Endothelial cell of umbilical vein (primary cell): Measurements from ENCODE around the gene ARHGEF7. TPM values are rescaled to one million over a fixed set of nuclear protein-coding genes. Genes with fewer than 3 reads are reported as not detected.

Experiments
- BruUV-seq: library from RNA; stranded (reverse); fragments of 400-500 nt; replicated peaks from 2 replicates; lab custom pipeline; 2021; lab: Mats Ljungman, UMichigan
- CTCF ChIA-PET: fragments of 300-600, 350-600 bp; sonication (Branson Sonifier 250); formaldehyde crosslinking; loops from one replicate; lab custom pipeline; 2021; ENCODE audit warnings: antibody characterized with exemption, inconsistent platforms; lab: Charles Lee
- POLR2A ChIA-PET: fragments of 300-600, 350-600 bp; sonication (Branson Sonifier 250); formaldehyde crosslinking; loops from one replicate; lab custom pipeline; 2021; ENCODE audit warnings: antibody characterized with exemption, inconsistent platforms; lab: Charles Lee
- DNase-seq: peaks from one replicate; pipeline ENCODE4 v3.0.0-alpha.2; 2011; ENCODE audit warnings: low read depth, low spot score
- FAIRE-seq: peaks from 2 replicates; lab custom pipeline; 2011; peaks lifted over from hg19 to GRCh38; lab: Jason Lieb, UNC
- H2AFZ ChIP-seq: 2 replicates; pipeline ENCODE4 v1.6.0; 2012; ENCODE audit warnings: low read depth, low read length, control low read depth, inconsistent platforms
- H3K27ac ChIP-seq: 2 replicates; pipeline ENCODE4 v1.5.1; 2011; ENCODE audit warnings: low read depth, mild to moderate bottlenecking, control low read depth, low read length, moderate library complexity; ENCODE audit not compliant: insufficient read depth
- H3K27me3 ChIP-seq, 2 experiments: 2 replicates each; pipeline versions ENCODE4 v1.6.0 to v1.6.1; 2011; ENCODE audit warnings: low read length in 2 of 2, mixed read lengths in 1 of 2; ENCODE audit not compliant: control insufficient read depth in 2 of 2, insufficient read depth in 2 of 2
- H3K36me3 ChIP-seq, 2 experiments: 2 replicates in 1 of 2; 3 replicates in 1 of 2; pipeline ENCODE4 v1.5.1; 2011; ENCODE audit warnings: low read length in 2 of 2, mild to moderate bottlenecking in 1 of 2, moderate library complexity in 1 of 2; ENCODE audit not compliant: control insufficient read depth in 2 of 2, insufficient read depth in 2 of 2; ENCODE audit errors: extremely low read depth in 1 of 2
- H3K4me1 ChIP-seq: 3 replicates; pipeline ENCODE4 v1.5.1; 2011; ENCODE audit warnings: mild to moderate bottlenecking, low read length; ENCODE audit not compliant: control insufficient read depth, insufficient read depth; ENCODE audit errors: extremely low read depth
- H3K4me2 ChIP-seq: 2 replicates; pipeline ENCODE4 v1.6.1; 2011; ENCODE audit warnings: low read length, control low read depth, mixed read lengths; ENCODE audit not compliant: insufficient read depth
- H3K4me3 ChIP-seq, 3 experiments: fragments of 200-600 bp in 1 of 3; sonication (generic), shearing (Covaris generic) in 1 of 3; replicated peaks in 1 of 3; 2 replicates each; pipeline ENCODE4 v1.5.1; 2011 to 2016; ENCODE audit warnings: control low read depth in 3 of 3, low read length in 3 of 3, mild to moderate bottlenecking in 2 of 3, inconsistent platforms in 1 of 3, low read depth in 1 of 3, moderate library complexity in 1 of 3; ENCODE audit not compliant: insufficient read depth in 1 of 3
- H3K79me2 ChIP-seq: 2 replicates; pipeline ENCODE4 v1.6.0; 2012; ENCODE audit warnings: low read length, inconsistent platforms; ENCODE audit not compliant: control insufficient read depth, insufficient read depth
- H3K9ac ChIP-seq: replicated peaks from 2 replicates; pipeline ENCODE3; 2011; ENCODE audit warnings: low read length, control low read depth; ENCODE audit not compliant: insufficient read depth; ENCODE audit errors: extremely low read depth
- H3K9me1 ChIP-seq: replicated peaks from 3 replicates; pipeline ENCODE4 v1.6.0; 2011; ENCODE audit warnings: mild to moderate bottlenecking, low read length; ENCODE audit not compliant: control insufficient read depth, insufficient read depth; ENCODE audit errors: extremely low read depth
- H3K9me3 ChIP-seq: replicated peaks from 2 replicates; pipeline ENCODE4 v1.5.1; 2012; ENCODE audit warnings: low read length, inconsistent platforms; ENCODE audit not compliant: control insufficient read depth, insufficient read depth
- H4K20me1 ChIP-seq: replicated peaks from 2 replicates; pipeline ENCODE3; 2011; ENCODE audit warnings: mild to moderate bottlenecking, low read length; ENCODE audit not compliant: control insufficient read depth, insufficient read depth; ENCODE audit errors: extremely low read depth
- CTCF ChIP-seq, 2 donors: IDR thresholded peaks; 1 replicate in 1 of 2; 2 replicates in 1 of 2; pipeline ENCODE4 v1.5.1; 2011; ENCODE audit warnings: low read length in 2 of 2, mild to moderate bottlenecking in 2 of 2, moderate library complexity in 2 of 2, control low read depth in 1 of 2, inconsistent platforms in 1 of 2, low read depth in 1 of 2; ENCODE audit not compliant: insufficient read depth in 1 of 2; ENCODE audit errors: extremely low read depth in 1 of 2
- EZH2 ChIP-seq: IDR thresholded peaks from 2 replicates; pipeline ENCODE4 v1.6.1; 2012; ENCODE audit warnings: borderline replicate concordance, low read depth, mild to moderate bottlenecking, moderate library complexity, low read length, inconsistent platforms; ENCODE audit not compliant: severe bottlenecking
- FOS ChIP-seq: IDR thresholded peaks from 2 replicates; pipeline ENCODE4 v1.6.1; 2011; ENCODE audit warnings: mild to moderate bottlenecking, low read length, moderate library complexity, borderline replicate concordance; ENCODE audit not compliant: insufficient read depth
- GATA2 ChIP-seq: IDR thresholded peaks from 2 replicates; pipeline ENCODE4 v1.7.0; 2011; ENCODE audit warnings: low read depth, mild to moderate bottlenecking, moderate library complexity, mixed read lengths, low read length; ENCODE audit not compliant: insufficient read length, insufficient read depth
- JUN ChIP-seq: IDR thresholded peaks from 2 replicates; pipeline ENCODE4 v1.6.1; 2011; ENCODE audit warnings: borderline replicate concordance, low read depth; ENCODE audit not compliant: insufficient read length, insufficient read depth
- MAX ChIP-seq: IDR thresholded peaks from 2 replicates; pipeline ENCODE4 v1.6.1; 2011; ENCODE audit not compliant: insufficient read depth, insufficient read length
- MYC ChIP-seq: IDR thresholded peaks from one replicate; pipeline ENCODE4 v1.6.1; 2011; ENCODE audit warnings: mild to moderate bottlenecking, low read depth, low read length
- POLR2A ChIP-seq: IDR thresholded peaks from 2 replicates; pipeline ENCODE4 v1.6.1; 2012; ENCODE audit warnings: low read depth, mild to moderate bottlenecking, control low read depth, low read length
- dilution Hi-C: fragments of 300-500 bp; cut with MboI; formaldehyde crosslinking; loops from one replicate; pipeline ENCODE4 v1.15.0; 2019; ENCODE audit warnings: low sequenced_read_pairs; ENCODE audit not compliant: extremely low pct_ligation_motif_present
- intact Hi-C: fragments of 100-400 bp; cut with micrococcal nuclease; formaldehyde crosslinking; loops from one replicate; pipeline ENCODE4 v1.10.0; 2022
- polyA plus RNA-seq, 4 experiments: library from polyadenylated mRNA; depleted of rRNA in 3 of 4; stranded (reverse) in 3 of 4; unstranded in 1 of 4; fragments of >200 nt; gene quantifications; 2 replicates each; pipeline versions ENCODE4 v1.2.1 to v1.2.3, GENCODE V29; 2011 to 2012; ENCODE audit warnings: missing spikeins in 1 of 4
- total RNA-seq: library from RNA; stranded (reverse); gene quantifications from 2 replicates; pipeline ENCODE4 v1.2.3, GENCODE V29; 2021

The ARHGEF7 gene
- total and polyA plus RNA-seq, 2 donors (not counting 3 experiments of a cell fraction or from before 2014, with no cell fraction given): 94.9 to 155 TPM

- TF ChIP-seq MAX (no peak), GATA2 (no peak), JUN (no peak), EZH2 (no peak), MYC (no peak), FOS (no peak), CTCF (IDR thresholded peaks at IDR 0.05; ENCODE audit: extremely low read depth in 1 of 2, insufficient read depth in 1 of 2, low read depth in 1 of 2, low read length in 2 of 2) (no peak), POLR2A (no peak)
- no peak overlapping the region for H3K9ac ChIP-seq
- no peak overlapping the region for H3K27ac ChIP-seq
- DNase-seq (no peak), FAIRE-seq (no peak)
- dilution Hi-C loops (no loop called here), intact Hi-C loops (no loop called here)
- peaks cover 14 to 32% of the 10 kb centered on the region in 2 experiments for H3K36me3 ChIP-seq
- no peaks in the 10 kb centered on the region for H3K4me1 ChIP-seq
- no peaks in the 10 kb centered on the region for H3K27me3 ChIP-seq
- H3K9me3 ChIP-seq: no peaks in the 10 kb centered on the region
- no peak overlapping the region for H3K4me3 ChIP-seq
- CTCF ChIA-PET: no interaction called here
- no peak overlapping the region for H2AFZ ChIP-seq
- POLR2A ChIA-PET: no interaction called here
- no peaks in the 10 kb centered on the region for H3K9me1 ChIP-seq
- no peak overlapping the region for H3K4me2 ChIP-seq
- H3K79me2 ChIP-seq: peaks cover 27% of the 10 kb centered on the region
- no TSS peak for BruUV-seq
- peaks cover 2% of the 10 kb centered on the region for H4K20me1 ChIP-seq
Measured at GRCh38 chr13:111262281-111262680, 147.2 kb downstream of the ARHGEF7 start.
